GM18870 (cell line): Measurements from ENCODE around the gene SMAD2.

Source experiments
- ATAC-seq: cut with Tn5 transposase; IDR thresholded peaks from one replicate; pipeline ENCODE4 v1.9.1; 2021; ENCODE audit warnings: moderate library complexity; ENCODE audit not compliant: unreplicated experiment

SMAD2 gene

DNA sequence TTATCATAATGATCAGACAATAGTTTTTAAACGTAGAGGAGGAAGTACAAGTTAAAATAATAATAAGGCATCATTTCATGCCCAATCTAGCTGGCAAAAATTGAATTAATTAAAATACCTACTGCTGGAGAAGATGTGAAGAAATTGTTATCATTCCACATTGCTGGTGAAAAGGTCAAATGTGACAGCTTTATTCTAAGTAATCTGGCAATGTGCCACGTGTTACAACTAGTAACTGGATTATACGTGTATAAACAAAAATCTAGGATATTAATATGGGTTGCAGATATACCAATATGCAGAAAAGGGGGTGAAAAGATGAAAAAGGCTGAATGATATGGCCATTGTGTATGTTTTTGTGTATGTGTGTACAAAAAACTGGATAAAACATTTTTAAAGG is 32.4 kb downstream of the SMAD2 start:
- ATAC-seq: no peak

DNA sequence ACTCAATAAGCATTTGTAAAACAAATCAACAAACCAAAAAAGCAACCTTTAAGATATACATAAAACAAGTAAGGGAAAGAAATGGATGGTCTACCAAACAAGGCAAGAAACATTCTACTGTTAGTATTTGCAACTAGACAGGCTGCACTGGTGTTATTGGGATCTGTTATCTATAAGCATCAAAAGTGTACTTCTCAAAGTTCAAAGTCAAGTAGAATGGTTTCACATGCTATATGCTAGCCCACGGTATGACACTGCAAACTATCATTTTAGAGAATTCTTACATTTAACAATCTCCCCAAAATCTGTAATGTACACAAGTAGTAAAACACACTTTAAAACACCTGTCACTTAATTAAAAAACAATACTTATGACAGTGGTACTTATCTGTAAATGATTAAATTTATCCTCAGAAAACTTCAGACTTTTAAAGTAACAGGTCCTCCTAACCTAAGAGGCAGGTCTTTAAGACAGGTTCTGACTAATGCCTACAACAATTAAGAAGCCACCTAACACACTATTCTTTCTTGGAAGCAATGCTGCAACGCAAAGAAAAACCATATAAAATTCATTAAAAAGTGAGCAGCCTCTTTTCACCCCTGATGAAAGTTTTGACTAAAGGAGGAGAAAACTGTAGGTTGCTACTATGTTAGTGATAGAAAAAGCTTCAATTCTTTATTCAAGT is 34.8 kb downstream of the SMAD2 start:
- no peak for ATAC-seq

DNA sequence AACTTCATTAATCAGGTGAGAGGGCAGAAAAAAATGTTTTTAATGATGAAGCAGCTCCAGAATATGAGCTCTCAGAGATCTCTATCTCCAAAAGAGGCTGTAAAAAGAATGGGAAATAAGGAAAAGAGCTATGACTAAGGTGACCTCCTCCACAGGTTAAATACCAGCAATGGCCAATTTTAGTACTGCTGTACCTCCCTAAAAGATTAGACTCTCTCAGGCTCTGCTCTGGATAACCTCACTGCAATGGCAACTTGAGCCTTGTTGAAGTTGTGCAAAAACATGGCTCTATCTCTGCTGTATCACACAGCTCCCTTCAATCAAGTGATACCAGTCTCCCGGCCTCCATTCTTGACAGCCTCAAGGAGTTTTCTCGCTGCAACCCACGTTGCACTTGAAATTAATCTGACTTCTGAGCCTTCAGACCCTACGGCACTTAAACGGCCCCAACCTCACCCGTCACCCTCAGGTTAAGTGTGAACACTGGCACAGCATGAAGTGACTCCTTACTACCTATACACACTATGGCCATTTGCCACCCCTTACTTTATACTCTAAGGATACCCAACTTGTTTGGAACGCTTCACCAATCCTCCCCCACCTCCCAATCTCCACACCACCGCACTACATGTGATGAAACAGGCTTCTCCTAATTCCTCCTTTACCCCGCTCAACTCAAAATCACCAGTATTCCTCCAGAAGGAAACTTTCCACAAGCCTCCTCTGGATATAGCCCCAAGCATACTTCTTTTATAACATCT is 36.3 kb downstream of the SMAD2 start:
- no peak for ATAC-seq

DNA sequence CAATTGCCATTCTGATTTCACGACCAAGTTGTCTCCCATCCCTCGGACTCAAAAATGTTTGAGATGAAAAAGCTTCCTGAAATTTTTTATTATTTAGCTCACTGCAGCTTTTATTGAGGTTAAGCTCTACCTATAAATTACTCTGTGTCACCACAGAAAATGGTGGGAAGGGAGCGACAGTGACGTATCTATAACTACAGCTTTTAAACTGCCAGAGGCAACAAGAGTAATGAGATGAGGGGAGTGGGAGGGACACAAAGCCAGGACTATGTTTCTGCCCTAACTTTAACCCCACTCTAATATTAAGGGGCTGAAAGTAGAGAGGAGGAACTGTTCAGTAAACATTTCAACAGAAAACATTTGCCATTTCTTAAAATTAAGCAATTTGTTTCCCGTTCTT is 37.4 kb downstream of the SMAD2 start:
- ATAC-seq: no peak

DNA sequence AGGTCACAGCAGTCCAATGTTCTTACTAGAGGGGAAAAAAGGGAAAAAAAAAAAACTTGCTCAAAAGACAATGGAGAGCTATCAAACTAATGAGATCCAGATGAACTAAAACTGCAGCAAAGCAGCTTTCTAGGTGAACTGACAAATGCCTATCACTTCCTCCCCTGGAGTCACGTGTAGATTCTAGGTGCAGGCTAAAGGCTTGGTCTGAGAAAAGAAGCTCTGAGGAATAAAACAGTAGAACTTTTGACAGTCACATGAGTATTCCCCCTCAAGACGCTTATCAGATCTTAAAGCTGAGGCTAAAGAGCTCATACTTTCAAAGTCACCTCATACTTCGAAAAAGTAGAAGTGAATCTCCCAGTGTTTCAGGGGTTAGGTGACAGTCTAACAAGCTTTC is 42.3 kb downstream of the SMAD2 start:
- ATAC-seq: no peak

DNA sequence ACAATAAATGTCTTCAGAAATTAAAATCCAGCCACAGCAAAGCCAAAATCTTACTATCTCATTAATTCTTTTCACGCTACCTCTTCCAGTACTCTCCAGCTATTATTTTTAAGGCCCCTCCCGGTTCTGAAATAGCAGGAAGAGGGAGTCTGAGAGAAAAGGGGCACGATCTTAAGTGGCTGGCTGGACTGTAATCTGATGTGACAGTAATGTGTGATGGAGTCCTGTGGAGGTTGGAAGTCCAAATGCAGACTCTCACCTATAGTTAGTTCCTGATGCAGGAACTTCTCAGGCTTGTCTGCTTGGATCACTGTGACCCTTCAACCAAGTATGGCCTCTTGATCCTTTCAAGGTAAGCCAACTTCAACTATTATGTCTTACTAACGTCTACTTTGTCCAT is 43.2 kb downstream of the SMAD2 start:
- no peak for ATAC-seq

DNA sequence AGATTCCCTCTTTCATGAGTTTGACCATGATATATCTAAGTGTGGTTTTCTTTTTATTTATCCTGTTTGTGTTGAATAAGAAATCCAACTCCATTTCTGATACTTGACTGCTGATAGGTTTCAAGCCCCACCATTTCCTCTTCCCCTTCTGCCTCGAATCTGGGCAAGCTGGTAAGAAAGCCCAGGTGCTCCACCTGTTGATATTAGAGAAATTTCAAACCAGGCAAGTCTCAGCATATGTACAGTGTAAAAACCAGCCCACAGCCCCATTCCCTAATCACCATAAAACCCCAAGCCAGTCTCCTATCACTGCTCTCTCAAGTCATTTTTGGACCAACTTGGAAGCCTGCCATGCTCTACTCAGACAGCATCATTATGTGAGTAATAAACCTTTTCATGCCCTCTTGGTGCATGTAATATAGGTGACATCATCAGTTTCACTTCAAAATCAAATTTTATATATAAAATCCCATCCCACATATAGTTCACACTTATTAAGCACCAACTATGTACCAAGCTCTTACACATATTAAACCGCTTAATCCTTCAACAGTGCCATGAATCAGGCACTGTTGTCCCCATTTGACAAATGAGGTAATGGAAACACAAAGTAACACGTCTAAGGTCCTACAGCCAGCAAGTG is 46.6 kb downstream of the SMAD2 start:
- no peak for ATAC-seq

DNA sequence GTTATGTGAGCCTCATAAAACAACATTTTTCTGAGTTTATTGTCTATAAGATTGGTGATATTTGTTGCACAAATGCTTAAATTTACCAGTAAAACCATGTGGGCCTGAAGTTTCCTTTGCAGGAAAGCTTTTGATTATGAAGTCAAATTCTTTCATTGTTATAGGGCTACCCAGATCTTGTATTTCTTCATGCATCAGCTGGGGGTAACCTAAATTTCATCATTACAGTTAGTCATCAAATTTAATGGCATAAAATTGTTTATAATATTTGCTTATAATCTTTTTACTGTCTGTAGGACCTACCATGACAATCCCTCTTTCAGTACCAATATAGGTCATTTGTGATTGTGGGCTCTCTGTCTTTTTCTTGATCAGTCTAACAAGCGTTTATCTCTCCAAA is 47.8 kb downstream of the SMAD2 start:
- no peak for ATAC-seq

DNA sequence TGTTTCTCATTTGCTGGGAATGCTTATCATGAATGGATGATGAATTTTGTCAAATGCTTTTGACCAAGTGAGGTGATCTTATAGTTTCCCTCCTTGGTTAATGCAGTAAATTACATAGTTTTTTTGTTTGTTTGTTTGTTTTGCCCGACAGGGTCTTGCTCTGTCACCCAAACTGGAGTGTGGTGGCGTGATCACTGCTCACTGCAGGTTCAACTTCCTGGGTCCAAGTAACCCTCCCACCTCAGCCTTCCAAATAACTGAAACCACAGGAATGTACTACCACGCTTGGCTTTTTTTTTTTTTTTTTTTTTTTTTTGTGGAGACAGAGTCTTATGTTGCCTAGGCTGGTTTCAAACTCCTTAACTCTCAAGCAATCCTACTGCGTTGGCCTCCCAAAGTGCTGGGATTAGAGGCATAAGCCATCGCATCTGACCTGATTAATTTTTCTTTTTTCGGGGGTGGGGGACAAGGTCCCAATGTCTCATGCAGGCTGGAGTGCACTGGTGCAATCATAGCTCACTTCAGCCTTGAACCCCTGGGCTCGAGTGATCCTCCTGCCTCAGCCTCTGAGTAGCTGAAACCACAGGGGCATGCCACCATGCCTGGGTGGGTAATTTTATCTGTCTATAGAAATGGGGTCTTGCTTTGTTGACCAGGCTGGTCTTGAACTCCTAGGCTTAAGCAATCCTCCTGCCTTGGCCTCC is 48.6 kb downstream of the SMAD2 start:
- ATAC-seq: no peak

DNA sequence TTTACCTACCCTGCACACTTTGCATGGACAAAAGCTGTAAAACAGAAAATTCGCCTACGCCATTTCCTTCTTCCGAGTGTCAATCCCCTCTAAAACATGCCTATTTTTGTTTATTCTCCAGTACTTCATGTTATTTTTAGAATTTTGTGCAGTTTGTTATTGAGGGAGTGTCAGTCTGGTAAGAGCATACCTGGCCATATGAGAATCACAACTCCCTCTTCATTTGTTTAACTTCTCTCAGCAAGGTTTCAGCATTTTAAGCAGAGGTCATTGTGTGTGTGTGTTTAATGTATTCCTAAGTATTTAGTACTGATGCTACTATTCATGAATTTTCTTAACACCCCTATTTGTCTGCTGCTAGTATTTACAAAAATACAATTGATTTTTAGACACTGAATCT is 49.4 kb downstream of the SMAD2 start:
- no peak for ATAC-seq

DNA sequence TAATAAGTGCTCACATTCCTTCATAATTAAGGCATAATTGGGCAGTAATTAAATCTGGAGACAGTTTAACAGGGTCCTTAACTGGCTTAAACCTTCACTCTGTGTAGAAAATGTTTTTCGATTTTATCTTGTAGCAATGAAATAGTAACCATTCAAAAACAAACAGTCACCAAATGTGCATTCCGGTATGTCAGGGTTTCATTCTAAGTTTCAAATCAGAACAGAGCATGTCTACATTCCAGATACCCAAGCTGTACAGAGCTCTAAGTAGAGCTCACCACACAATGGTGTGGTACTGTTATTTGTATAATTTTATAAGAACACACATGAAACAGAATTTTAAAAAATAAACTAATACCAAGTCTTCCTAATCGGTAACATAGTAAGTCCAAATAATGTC is 52.6 kb downstream of the SMAD2 start:
- no peak for ATAC-seq

DNA sequence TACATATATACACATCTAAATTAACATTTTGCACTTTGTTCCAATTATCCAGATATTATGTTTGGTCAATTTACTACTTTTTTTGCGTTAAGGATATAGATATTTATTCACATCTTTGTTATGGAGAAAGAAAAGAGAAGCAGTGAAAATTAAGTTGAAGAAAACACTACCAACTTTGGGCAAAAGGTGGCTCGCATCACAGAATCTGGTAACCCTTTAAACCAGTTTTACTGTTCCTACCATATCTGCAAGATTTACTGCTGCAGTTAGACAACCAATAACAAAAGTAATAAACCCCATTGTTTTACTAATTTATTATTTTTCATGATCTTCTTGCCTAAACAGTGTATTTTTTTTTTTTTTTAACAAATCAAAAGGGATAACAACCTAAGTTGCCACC is 53.6 kb downstream of the SMAD2 start:
- no peak for ATAC-seq

DNA sequence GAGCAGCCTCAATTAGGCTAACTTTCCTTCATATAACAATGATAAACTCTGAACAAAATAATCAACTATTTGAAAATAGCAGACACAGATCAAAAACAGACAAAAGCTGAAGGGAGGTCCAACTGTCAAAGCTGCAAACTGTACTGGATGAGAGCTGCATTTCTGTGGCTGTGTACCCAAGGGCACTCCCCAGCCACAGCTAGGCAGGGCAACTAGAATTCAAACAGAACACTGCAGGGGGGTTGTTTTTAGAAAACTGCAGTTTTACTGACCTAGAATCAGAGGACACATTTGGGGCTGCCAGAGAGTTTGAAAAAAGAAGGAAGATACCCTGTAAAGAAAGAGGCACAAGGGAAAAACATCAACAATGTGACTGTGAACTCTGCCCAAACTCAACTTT is 56.8 kb downstream of the SMAD2 start:
- ATAC-seq: no peak

DNA sequence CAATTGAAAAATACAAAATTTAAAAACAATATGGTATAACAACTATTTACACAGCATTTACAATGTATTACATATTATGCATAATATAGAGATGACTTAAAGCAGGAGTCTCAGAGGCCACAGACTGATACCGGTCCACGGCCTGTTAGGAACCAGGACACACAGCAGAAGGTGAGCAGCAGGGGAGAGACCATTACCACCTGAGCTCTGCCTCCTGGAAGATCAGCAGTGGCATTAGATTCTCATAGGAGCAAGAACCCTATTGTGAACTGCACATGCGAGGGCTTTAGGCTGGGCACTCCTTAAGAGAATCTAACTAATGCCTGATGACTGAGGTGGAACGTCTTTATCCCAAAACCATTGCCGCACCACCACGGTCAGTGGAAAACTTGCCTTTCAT is 58.0 kb downstream of the SMAD2 start:
- ATAC-seq: no peak

DNA sequence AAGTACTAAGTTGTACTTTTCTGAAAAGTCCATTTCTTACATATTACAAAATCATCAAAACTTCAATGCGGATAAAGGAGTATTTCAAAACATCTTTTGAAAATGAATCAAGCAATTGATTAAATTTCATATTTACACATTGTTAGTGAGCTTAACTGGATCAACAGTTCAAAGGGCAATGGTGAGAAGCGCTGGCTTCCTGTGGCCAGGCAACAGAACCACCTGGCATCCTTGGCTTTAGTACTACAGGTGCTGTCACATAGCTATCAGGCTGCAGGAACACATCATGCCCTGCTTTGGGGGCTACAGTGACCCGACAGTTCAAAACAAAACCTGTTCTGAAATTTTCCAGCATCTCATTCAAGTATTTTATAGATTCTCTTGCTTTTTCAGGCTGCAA is 59.2 kb downstream of the SMAD2 start:
- no peak for ATAC-seq

DNA sequence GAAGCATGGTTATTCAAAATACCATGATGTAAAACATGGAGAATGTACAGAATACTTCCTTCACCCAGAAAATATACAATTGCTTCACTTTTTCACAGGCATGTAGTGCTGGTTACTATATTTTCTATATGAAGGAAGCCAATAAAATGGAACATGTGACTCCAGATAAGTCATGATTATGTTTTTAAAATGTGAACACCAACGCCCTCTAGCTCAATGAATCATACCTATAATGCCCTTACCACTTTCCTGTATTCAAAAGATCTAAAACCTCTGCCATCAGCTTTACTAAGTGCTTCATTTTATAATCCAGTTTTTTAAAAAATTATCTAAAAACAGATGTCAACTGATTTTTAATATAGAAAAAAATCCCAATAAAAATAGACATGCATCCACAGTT is 59.9 kb downstream of the SMAD2 start:
- ATAC-seq: no peak

DNA sequence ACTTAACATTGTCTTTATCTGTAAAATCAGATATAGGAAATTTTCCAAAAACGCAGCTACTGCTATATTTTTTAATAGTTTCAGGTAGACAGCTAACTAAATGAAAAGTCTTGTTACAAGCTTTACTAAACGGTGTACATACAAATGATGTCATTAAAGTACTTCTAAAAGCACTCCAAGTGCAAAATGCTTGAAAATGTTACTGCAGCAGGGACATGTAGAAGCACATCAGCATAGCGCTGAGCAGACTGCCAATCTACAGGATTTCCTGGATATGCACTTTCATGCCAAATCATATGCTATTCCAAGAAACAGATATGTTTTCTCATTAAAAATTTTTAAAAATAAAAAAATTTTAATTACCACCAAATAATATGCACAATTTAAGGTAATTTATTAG is 61.7 kb downstream of the SMAD2 start:
- ATAC-seq: no peak

DNA sequence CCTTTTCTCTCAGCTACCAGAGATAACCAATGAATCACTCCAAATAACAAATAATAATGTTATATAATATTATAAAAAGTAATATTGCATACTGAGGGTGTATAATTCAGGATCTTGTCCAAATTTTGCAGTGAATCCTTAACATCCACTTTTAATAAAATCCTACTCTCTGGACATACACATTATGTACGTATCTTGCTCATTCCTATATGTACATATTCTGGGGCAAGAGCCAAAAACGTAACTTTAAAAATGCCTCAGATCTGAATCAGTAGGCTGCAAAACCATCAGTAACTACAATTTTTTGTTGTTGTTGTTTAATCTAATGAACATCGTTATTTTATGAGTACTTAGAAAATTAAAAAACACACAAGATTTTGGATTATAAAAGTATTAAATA is 65.3 kb downstream of the SMAD2 start:
- ATAC-seq: no peak

DNA sequence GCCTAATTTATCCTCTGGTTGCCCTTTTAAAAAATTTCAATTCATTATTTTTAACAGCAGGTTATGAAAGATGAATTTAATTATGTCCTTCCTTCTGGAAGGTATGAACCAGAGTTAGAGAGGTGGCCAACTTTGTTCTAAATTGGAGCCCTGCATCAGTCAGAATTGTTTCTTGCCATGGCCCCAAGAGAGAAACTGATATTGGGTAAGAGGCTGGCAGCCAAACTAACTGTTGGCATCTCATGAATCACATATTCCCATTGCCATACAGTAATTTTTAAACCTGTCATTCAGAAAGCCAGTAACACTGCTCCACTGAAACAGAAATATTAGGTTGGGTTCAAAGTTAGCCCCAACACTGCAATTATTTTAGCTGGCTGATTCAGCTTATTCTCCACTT is 67.4 kb downstream of the SMAD2 start:
- no peak for ATAC-seq

DNA sequence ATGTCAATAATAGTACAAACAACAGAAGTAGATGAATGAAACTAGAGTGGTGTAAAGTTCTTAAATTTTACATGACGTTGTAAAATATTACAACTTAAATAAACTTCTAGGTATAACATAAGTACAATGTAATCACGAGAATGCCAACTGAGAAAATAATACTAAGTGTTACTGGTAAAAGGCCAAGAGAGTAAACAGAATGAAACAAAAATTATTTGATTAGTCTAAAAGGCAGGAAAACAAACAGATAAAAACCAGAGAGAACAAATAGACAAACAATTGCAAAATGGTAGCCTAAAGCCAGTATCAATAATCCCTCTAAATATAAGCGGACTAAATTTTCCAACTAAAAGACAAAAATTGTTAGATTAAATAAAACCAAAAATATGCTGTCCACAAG is 71.9 kb downstream of the SMAD2 start:
- ATAC-seq: no peak

DNA sequence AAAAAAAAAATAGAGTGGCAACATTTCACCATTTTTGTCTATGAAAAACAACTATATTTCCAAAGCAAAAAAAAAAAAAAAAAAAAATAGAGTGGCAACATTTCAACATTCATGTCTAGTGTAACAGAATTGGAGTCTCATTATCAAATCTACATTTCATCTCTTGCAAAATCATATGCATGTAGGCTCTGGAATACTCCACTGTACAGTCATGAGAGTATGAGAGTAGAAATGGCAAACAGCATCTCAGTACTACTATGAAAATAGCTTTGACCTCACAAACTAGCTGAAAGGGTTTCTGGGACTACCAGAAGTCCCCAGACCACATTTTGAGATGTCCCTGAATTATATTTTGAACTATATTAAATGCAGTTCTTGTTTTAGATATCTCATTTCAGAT is 82.8 kb downstream of the SMAD2 start:
- ATAC-seq: no peak

DNA sequence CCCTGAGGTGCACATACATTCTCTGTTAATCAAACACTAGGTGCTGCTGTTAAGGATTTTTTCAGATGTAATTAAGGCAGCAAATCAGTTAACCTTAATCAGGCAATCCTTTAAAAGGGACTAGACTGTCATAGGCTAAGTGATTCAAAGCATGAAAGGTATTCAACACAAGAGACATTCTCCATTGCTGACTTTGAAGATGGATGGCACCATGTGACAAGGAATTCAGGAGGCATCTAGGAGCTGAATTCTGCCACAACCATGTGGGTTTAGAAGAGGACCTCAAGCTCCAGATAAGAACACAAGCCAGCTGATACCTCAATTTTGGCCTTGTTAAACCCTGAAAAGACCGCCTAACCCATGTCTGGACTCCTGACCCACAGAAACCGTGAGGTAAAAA is 84.0 kb downstream of the SMAD2 start:
- no peak for ATAC-seq
